ENCODE measurements around the gene SLC39A5. TPM values are rescaled to one million over a fixed set of nuclear protein-coding genes. Genes with fewer than 3 reads are reported as not detected.

Gene SLC39A5
- total and polyA plus RNA-seq, 2 of the 8 experiments (the other 6 are each of a cell fraction or from before 2014, with no cell fraction given), result 0.27 TPM; not detected in 1

GRCh38 chr12:56248711-56249110 is 18.9 kb downstream of the SLC39A5 start (continued):
- TF ChIP-seq, protein P1, sequence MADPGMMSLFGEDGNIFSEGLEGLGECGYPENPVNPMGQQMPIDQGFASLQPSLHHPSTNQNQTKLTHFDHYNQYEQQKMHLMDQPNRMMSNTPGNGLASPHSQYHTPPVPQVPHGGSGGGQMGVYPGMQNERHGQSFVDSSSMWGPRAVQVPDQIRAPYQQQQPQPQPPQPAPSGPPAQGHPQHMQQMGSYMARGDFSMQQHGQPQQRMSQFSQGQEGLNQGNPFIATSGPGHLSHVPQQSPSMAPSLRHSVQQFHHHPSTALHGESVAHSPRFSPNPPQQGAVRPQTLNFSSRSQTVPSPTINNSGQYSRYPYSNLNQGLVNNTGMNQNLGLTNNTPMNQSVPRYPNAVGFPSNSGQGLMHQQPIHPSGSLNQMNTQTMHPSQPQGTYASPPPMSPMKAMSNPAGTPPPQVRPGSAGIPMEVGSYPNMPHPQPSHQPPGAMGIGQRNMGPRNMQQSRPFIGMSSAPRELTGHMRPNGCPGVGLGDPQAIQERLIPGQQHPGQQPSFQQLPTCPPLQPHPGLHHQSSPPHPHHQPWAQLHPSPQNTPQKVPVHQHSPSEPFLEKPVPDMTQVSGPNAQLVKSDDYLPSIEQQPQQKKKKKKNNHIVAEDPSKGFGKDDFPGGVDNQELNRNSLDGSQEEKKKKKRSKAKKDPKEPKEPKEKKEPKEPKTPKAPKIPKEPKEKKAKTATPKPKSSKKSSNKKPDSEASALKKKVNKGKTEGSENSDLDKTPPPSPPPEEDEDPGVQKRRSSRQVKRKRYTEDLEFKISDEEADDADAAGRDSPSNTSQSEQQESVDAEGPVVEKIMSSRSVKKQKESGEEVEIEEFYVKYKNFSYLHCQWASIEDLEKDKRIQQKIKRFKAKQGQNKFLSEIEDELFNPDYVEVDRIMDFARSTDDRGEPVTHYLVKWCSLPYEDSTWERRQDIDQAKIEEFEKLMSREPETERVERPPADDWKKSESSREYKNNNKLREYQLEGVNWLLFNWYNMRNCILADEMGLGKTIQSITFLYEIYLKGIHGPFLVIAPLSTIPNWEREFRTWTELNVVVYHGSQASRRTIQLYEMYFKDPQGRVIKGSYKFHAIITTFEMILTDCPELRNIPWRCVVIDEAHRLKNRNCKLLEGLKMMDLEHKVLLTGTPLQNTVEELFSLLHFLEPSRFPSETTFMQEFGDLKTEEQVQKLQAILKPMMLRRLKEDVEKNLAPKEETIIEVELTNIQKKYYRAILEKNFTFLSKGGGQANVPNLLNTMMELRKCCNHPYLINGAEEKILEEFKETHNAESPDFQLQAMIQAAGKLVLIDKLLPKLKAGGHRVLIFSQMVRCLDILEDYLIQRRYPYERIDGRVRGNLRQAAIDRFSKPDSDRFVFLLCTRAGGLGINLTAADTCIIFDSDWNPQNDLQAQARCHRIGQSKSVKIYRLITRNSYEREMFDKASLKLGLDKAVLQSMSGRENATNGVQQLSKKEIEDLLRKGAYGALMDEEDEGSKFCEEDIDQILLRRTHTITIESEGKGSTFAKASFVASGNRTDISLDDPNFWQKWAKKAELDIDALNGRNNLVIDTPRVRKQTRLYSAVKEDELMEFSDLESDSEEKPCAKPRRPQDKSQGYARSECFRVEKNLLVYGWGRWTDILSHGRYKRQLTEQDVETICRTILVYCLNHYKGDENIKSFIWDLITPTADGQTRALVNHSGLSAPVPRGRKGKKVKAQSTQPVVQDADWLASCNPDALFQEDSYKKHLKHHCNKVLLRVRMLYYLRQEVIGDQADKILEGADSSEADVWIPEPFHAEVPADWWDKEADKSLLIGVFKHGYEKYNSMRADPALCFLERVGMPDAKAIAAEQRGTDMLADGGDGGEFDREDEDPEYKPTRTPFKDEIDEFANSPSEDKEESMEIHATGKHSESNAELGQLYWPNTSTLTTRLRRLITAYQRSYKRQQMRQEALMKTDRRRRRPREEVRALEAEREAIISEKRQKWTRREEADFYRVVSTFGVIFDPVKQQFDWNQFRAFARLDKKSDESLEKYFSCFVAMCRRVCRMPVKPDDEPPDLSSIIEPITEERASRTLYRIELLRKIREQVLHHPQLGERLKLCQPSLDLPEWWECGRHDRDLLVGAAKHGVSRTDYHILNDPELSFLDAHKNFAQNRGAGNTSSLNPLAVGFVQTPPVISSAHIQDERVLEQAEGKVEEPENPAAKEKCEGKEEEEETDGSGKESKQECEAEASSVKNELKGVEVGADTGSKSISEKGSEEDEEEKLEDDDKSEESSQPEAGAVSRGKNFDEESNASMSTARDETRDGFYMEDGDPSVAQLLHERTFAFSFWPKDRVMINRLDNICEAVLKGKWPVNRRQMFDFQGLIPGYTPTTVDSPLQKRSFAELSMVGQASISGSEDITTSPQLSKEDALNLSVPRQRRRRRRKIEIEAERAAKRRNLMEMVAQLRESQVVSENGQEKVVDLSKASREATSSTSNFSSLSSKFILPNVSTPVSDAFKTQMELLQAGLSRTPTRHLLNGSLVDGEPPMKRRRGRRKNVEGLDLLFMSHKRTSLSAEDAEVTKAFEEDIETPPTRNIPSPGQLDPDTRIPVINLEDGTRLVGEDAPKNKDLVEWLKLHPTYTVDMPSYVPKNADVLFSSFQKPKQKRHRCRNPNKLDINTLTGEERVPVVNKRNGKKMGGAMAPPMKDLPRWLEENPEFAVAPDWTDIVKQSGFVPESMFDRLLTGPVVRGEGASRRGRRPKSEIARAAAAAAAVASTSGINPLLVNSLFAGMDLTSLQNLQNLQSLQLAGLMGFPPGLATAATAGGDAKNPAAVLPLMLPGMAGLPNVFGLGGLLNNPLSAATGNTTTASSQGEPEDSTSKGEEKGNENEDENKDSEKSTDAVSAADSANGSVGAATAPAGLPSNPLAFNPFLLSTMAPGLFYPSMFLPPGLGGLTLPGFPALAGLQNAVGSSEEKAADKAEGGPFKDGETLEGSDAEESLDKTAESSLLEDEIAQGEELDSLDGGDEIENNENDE (IDR thresholded peaks at IDR 0.05; ENCODE audit: insufficient replicate concordance, low read length), result no peak
